Naive thymus-derived CD8-positive, alpha-beta T cell (primary cell): ENCODE measurements around the gene HIGD1B. TPM values are rescaled to one million over a fixed set of nuclear protein-coding genes. Genes with fewer than 3 reads are reported as not detected.
A peak's percentile ranks its signal among the peaks of the same experiment; 100 is the strongest.

ENCODE experiments used
- ATAC-seq, 2 donors: fragments of 150-1000 bp; cut with Tn5 transposase in 1 of 2; sonication (Bioruptor Pico), chemical (Tn5 transposase) in 1 of 2; 1 replicate in 1 of 2; 2 replicates in 1 of 2; pipeline ENCODE4 v1.10.0; 2021; ENCODE audit warnings: mild to moderate bottlenecking in 2 of 2, moderate library complexity in 2 of 2
- POLR2A ChIA-PET: fragments of 350-600 bp; sonication (Branson Sonifier 250); formaldehyde crosslinking; loops from one replicate; lab custom pipeline; 2021; ENCODE audit warnings: antibody characterized with exemption; lab: Charles Lee
- DNase-seq, 10 donors: peaks; one replicate each; pipeline versions ENCODE4 v3.0.0 to v3.0.0-alpha.2; 2020 to 2022
- H3K27ac Mint-ChIP-seq, 10 donors: one replicate each; pipeline ENCODE4 v1.8.0; 2020 to 2022; ENCODE audit warnings: mild to moderate bottlenecking in 10 of 10, mixed read lengths in 10 of 10, moderate library complexity in 4 of 10, inconsistent platforms in 1 of 10
- H3K27me3 Mint-ChIP-seq, 5 donors: one replicate each; pipeline ENCODE4 v1.8.0; 2021 to 2022; ENCODE audit warnings: mixed read lengths in 5 of 5
- H3K36me3 Mint-ChIP-seq, 3 donors: one replicate each; pipeline ENCODE4 v1.8.0; 2020 to 2022; ENCODE audit warnings: mixed read lengths in 3 of 3, mild to moderate bottlenecking in 2 of 3, inconsistent platforms in 1 of 3
- H3K4me1 Mint-ChIP-seq, 4 donors: one replicate each; pipeline ENCODE4 v1.8.0; 2021 to 2022; ENCODE audit warnings: mixed read lengths in 4 of 4
- H3K4me3 Mint-ChIP-seq, 10 donors: one replicate each; pipeline ENCODE4 v1.8.0; 2020 to 2022; ENCODE audit warnings: mild to moderate bottlenecking in 10 of 10, mixed read lengths in 10 of 10, moderate library complexity in 6 of 10, inconsistent platforms in 1 of 10
- H3K9me3 Mint-ChIP-seq, 9 donors: one replicate each; pipeline ENCODE4 v1.8.0; 2020 to 2022; ENCODE audit warnings: mixed read lengths in 9 of 9, mild to moderate bottlenecking in 3 of 9, inconsistent platforms in 1 of 9, moderate library complexity in 1 of 9
- polyA plus RNA-seq, 3 donors: library from polyadenylated mRNA; unstranded; fragments of 300-500 nt; fragmentation: Illumina TruSeq; gene quantifications; one replicate each; pipeline ENCODE4 v1.2.3, GENCODE V29; 2021
- total RNA-seq, 8 experiments: library from RNA in 2 of 8; stranded (reverse) in 2 of 8; gene quantifications; one replicate each; pipeline ENCODE4 v1.2.3 and lab custom pipeline; 2021 to 2026

HIGD1B gene
- total and polyA plus RNA-seq, 5 experiments from 2014 or later: 0.35 to 0.75 TPM; not detected in 3

GRCh38 chr17:44887971-44888954, 40.6 kb downstream of the HIGD1B start:
- POLR2A ChIA-PET: interaction anchor here (1.7 kb wide), 1 partner anchor 11 kb away, joined by 7 read pairs; the partner anchor contains the start of gene EFTUD2
- Mint-ChIP-seq H3K4me1 (peaks cover 5 to 26% (median 9%) of the 10 kb centered on the region in 4 donors), H3K27ac (no peak overlapping the region), H3K36me3 (peaks cover 0 to 51% (median 20%) of the 10 kb centered on the region in 3 donors), H3K9me3 (no peaks in the 10 kb centered on the region), H3K4me3 (no peak overlapping the region), H3K27me3 (no peaks in the 10 kb centered on the region)
- ATAC-seq: peak; percentile 90 to 91
- DNase-seq: peak in 3 of 10 donors; percentile 17 to 43 (median 40)

- Mint-ChIP-seq H3K4me3 (no peak overlapping the region), H3K9me3 (no peaks in the 10 kb centered on the region), H3K4me1 (peaks cover 6 to 26% (median 9%) of the 10 kb centered on the region in 4 donors), H3K27me3 (no peaks in the 10 kb centered on the region), H3K36me3 (peaks cover 0 to 52% (median 17%) of the 10 kb centered on the region in 3 donors), H3K27ac (no peak overlapping the region)
- POLR2A ChIA-PET: interaction anchor here (1.7 kb wide), 1 partner anchor 10 kb away, joined by 7 read pairs; the partner anchor contains the start of gene EFTUD2
- no peak for DNase-seq
- ATAC-seq: no peak
Measured at GRCh38 chr17:44889003-44889402, 41.3 kb downstream of the HIGD1B start.

- H3K4me1 Mint-ChIP-seq: peaks cover 12 to 30% (median 22%) of the 10 kb centered on the region in 4 donors
- H3K4me3 Mint-ChIP-seq: no peak overlapping the region
- POLR2A ChIA-PET: interaction anchor here (0.7 kb wide), 1 partner anchor 437 kb away, joined by 3 read pairs; no protein-coding TSS in a partner anchor
- no peak overlapping the region for H3K27ac Mint-ChIP-seq
- peaks cover 4 to 50% (median 9%) of the 10 kb centered on the region in 3 donors for H3K36me3 Mint-ChIP-seq
- H3K9me3 Mint-ChIP-seq: no peaks in the 10 kb centered on the region
- ATAC-seq: no peak
- DNase-seq: no peak
- H3K27me3 Mint-ChIP-seq: no peaks in the 10 kb centered on the region
Measured at GRCh38 chr17:44892250-44892649, 44.6 kb downstream of the HIGD1B start.

- DNase-seq: no peak
- no peaks in the 10 kb centered on the region for H3K9me3 Mint-ChIP-seq
- peaks cover 0 to 3% (median 0%) of the 10 kb centered on the region in 5 donors for H3K27me3 Mint-ChIP-seq
- H3K4me1 Mint-ChIP-seq: peaks cover 18 to 44% (median 36%) of the 10 kb centered on the region in 4 donors
- H3K4me3 Mint-ChIP-seq: peak overlapping the region in 1 of 10 donors; percentile 10
- no peak overlapping the region for H3K27ac Mint-ChIP-seq
- POLR2A ChIA-PET: interaction anchor here (1.2 kb wide), 1 partner anchor 12 kb away, joined by 4 read pairs; no protein-coding TSS in a partner anchor
- no peak for ATAC-seq
- H3K36me3 Mint-ChIP-seq: peaks cover 4 to 50% (median 9%) of the 10 kb centered on the region in 3 donors
Measured at GRCh38 chr17:44894642-44895041, 47.0 kb downstream of the HIGD1B start.

- POLR2A ChIA-PET: interaction anchor here (0.8 to 3.5 kb wide), 11 partner anchors 9 to 396 kb away, joined by 3 to 12 read pairs (median 5); partner anchors contain the start of genes GPATCH8, HEXIM1 and NMT1
- DNase-seq: peak in 1 of 10 donors; percentile 17
- peak overlapping the region; percentile 85 to 98 (median 96) for H3K4me3 Mint-ChIP-seq
Measured at GRCh38 chr17:44898768-44899073, 51.0 kb downstream of the HIGD1B start.

GRCh38 chr17:44899074-44899782, 51.5 kb downstream of the HIGD1B start, which contains the start of gene EFTUD2:
TSS of gene EFTUD2 (minus strand) at chr17:44899445. CDS start at chr17:44894521, 4,924 bp downstream.
- Mint-ChIP-seq H3K9me3 (no peaks in the 10 kb centered on the region), H3K27ac (peak within 1 kb of the TSS; percentile 98 to 100 (median 100))
- ATAC-seq: peak; percentile 91 to 92

More at GRCh38 chr17:44898768-44899073, 51.0 kb downstream of the HIGD1B start:
- H3K27me3 Mint-ChIP-seq: peaks cover 0 to 3% (median 0%) of the 10 kb centered on the region in 5 donors
- peaks cover 2 to 26% (median 4%) of the 10 kb centered on the region in 3 donors for H3K36me3 Mint-ChIP-seq
- H3K27ac Mint-ChIP-seq: peak overlapping the region; percentile 98 to 100 (median 100)
- no peaks in the 10 kb centered on the region for H3K9me3 Mint-ChIP-seq
- no peak for ATAC-seq
- H3K4me1 Mint-ChIP-seq: peaks cover 11 to 37% (median 35%) of the 10 kb centered on the region in 4 donors

More at GRCh38 chr17:44899074-44899782, 51.5 kb downstream of the HIGD1B start, which contains the start of gene EFTUD2:
- peaks cover 11 to 37% (median 35%) of the 10 kb centered on the region in 4 donors for H3K4me1 Mint-ChIP-seq
- DNase-seq: peak; percentile 88 to 100 (median 94)
- H3K4me3 Mint-ChIP-seq: peak within 1 kb of the TSS; percentile 85 to 98 (median 96)
- H3K27me3 Mint-ChIP-seq: peaks cover 0 to 6% (median 0%) of the 10 kb centered on the region in 5 donors
- POLR2A ChIA-PET: interaction anchor here (0.5 to 3.5 kb wide), 12 partner anchors 9 to 799 kb away, joined by 3 to 12 read pairs (median 4); partner anchors contain the start of genes GPATCH8, HEXIM1 and NMT1
- H3K36me3 Mint-ChIP-seq: peaks cover 2 to 21% (median 4%) of the 10 kb centered on the region in 3 donors

Other genes starting within 250 kb of the HIGD1B start
- not detected for gene MEIOC, start 191.4 kb upstream of the HIGD1B start, total RNA-seq
- gene MEIOC, start 191.4 kb upstream of the HIGD1B start, polyA plus RNA-seq: under 1 TPM; 0.17 to 0.34 (median 0.25) TPM
- 10 to 100 TPM; 20.2 to 20.5 TPM for gene CCDC43, start 158.1 kb upstream of the HIGD1B start, total RNA-seq
- gene CCDC43, start 158.1 kb upstream of the HIGD1B start, polyA plus RNA-seq: 10 to 100 TPM in 2 of 3 donors, 1 to 10 TPM in 1; 9.6 to 12.6 (median 11.4) TPM
- gene DBF4B, start 139.2 kb upstream of the HIGD1B start, total RNA-seq: 1 to 10 TPM; 8.9 to 9.2 TPM
- gene DBF4B, start 139.2 kb upstream of the HIGD1B start, polyA plus RNA-seq: 1 to 10 TPM in 1 of 3 donors, under 1 TPM in 2; 0.55 to 1.2 (median 0.61) TPM
- gene ADAM11, start 88.9 kb upstream of the HIGD1B start, total RNA-seq: under 1 TPM; 0.86 to 0.93 TPM
- gene ADAM11, start 88.9 kb upstream of the HIGD1B start, polyA plus RNA-seq: under 1 TPM; 0.17 to 0.46 (median 0.19) TPM
- gene GJC1, start 17.6 kb upstream of the HIGD1B start, total RNA-seq: not detected
- gene GJC1, start 17.6 kb upstream of the HIGD1B start, polyA plus RNA-seq: not detected
- 100 to 1,000 TPM; 101 to 113 TPM for gene EFTUD2, start 51.6 kb downstream of the HIGD1B start, total RNA-seq
- 10 to 100 TPM; 57.0 to 79.0 (median 68.3) TPM for gene EFTUD2, start 51.6 kb downstream of the HIGD1B start, polyA plus RNA-seq
- gene GFAP, start 67.6 kb downstream of the HIGD1B start, total RNA-seq: not detected
- gene GFAP, start 67.6 kb downstream of the HIGD1B start, polyA plus RNA-seq: under 1 TPM in 2 of 3 donors, not detected in 1; 0.06 to 0.24 TPM
- not detected for gene KIF18B, start 99.9 kb downstream of the HIGD1B start, total RNA-seq
- gene KIF18B, start 99.9 kb downstream of the HIGD1B start, polyA plus RNA-seq: not detected
- not detected for gene C1QL1, start 120.4 kb downstream of the HIGD1B start, total RNA-seq
- gene C1QL1, start 120.4 kb downstream of the HIGD1B start, polyA plus RNA-seq: not detected
- 10 to 100 TPM; 36.1 to 37.9 TPM for gene DCAKD, start 203.7 kb downstream of the HIGD1B start, total RNA-seq
- gene DCAKD, start 203.7 kb downstream of the HIGD1B start, polyA plus RNA-seq: 10 to 100 TPM; 13.1 to 16.1 (median 16.0) TPM
- gene NMT1, start 213.4 kb downstream of the HIGD1B start, total RNA-seq: 100 to 1,000 TPM; 130 to 139 TPM
- 10 to 100 TPM; 55.2 to 70.8 (median 65.0) TPM for gene NMT1, start 213.4 kb downstream of the HIGD1B start, polyA plus RNA-seq